HepG2 (cell line): ENCODE data around the gene YY1.

Experiments used
- CEBPB ChIP-seq: IDR thresholded peaks from 2 replicates; pipeline ENCODE4 v1.6.1; 2011; ENCODE audit warnings: low read depth, low read length, improper control_type of control experiment, borderline replicate concordance
- DNMT1 ChIP-seq: sonication (generic); formaldehyde crosslinking; IDR thresholded peaks from 2 replicates; pipeline ENCODE4 v1.5.1; 2020; ENCODE audit warnings: mild to moderate bottlenecking, missing genetic modification reagents
- DNMT3B ChIP-seq: conservative IDR thresholded peaks from 2 replicates; pipeline ENCODE4 v1.6.1; 2016; ENCODE audit warnings: missing biosample characterization, control low read depth
- KDM3A ChIP-seq: IDR thresholded peaks from 2 replicates; pipeline ENCODE4 v1.6.1; 2018; ENCODE audit warnings: low read depth, missing compliant biosample characterization
- NFIC ChIP-seq: IDR thresholded peaks from 2 replicates; pipeline ENCODE4 v1.6.1; 2012; ENCODE audit warnings: mild to moderate bottlenecking, low read length, inconsistent platforms
- PHF8 ChIP-seq: sonication (generic); formaldehyde crosslinking; IDR thresholded peaks from 2 replicates; pipeline ENCODE4 v1.5.0; 2020; ENCODE audit warnings: missing genetic modification reagents
- POLR2AphosphoS5 ChIP-seq: IDR thresholded peaks from 2 replicates; pipeline ENCODE4 v1.6.1; 2012; ENCODE audit warnings: low read depth, low read length
- TP53 ChIP-seq: sonication (generic); formaldehyde crosslinking; conservative IDR thresholded peaks from 2 replicates; pipeline ENCODE4 v1.4.0; 2020; ENCODE audit warnings: missing genetic modification reagents
- ZBTB21 ChIP-seq: sonication (generic); formaldehyde crosslinking; IDR thresholded peaks from 2 replicates; pipeline ENCODE4 v1.4.0; 2020; ENCODE audit warnings: missing genetic modification reagents
- ZNF775 ChIP-seq: sonication (generic); formaldehyde crosslinking; IDR thresholded peaks from 2 replicates; pipeline ENCODE4 v1.4.0; 2020; ENCODE audit warnings: missing genetic modification reagents, mild to moderate bottlenecking, moderate library complexity, borderline replicate concordance
- ZSCAN22 ChIP-seq: sonication (generic); formaldehyde crosslinking; IDR thresholded peaks from 2 replicates; pipeline ENCODE4 v1.4.0; 2020; ENCODE audit warnings: mild to moderate bottlenecking, missing genetic modification reagents
- TF ChIP-seq, protein P1 (sequence below): sonication (generic); formaldehyde crosslinking; IDR thresholded peaks from 2 replicates; pipeline ENCODE4 v1.8.1; 2023; ENCODE audit warnings: mild to moderate bottlenecking, missing genetic modification reagents
- TF ChIP-seq, protein P2 (sequence below): sonication (generic); formaldehyde crosslinking; IDR thresholded peaks from 2 replicates; pipeline ENCODE4 v1.5.0; 2020; ENCODE audit warnings: mild to moderate bottlenecking, missing genetic modification reagents, moderate library complexity

DNA sequence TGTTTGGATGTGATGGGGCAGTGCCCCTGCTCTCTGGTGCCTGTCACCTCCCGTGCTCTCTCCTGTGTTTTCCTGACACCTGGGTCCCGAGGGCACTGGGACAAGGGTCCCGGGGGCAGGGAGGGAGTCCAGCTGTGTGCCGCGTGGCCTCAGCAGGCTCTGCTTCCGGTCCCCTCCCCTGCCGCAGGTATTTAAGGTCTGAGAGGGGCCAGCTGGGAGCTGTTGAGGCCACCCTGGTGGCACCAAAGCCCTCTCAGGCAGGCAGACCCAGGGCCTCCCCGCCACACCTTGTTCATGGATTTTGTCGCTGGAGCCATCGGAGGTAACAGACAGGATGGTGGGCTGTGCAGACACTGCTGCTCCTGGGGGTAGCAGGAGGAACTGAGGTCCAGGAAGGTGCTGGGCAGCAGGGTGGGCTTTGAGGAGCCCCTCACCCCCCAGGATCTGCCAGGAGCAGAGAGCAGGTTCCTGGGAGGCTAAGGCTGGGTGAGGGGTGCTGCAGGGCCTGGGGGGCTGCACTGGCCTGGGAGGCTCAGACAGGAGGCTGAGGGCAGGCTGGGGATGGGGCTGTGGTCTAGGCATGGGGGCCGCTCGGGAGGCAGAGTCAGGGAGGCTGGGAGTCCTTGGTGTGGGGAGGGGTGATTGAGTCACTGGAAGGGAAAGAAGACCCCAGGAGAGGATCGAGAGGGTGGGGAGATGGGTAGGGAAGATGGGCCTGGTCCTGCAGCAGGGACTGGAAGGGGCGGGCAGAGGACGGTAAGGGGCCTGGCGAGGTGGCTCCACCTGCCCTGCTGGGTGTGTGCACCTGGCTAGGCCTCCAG, 84.4 kb downstream of the YY1 start, which contains the start of gene SLC25A47:
- TF ChIP-seq ZSCAN22 (CRISPR knock-in tag) (no peak), DNMT3B (no peak), ZNF775 (CRISPR knock-in tag) (no peak), TP53 (CRISPR knock-in tag) (no peak), DNMT1 (CRISPR knock-in tag) (no peak), PHF8 (CRISPR knock-in tag) (no peak), CEBPB (no peak), KDM3A (CRISPR knock-in tag) (no peak), ZBTB21 (CRISPR knock-in tag) (no peak), POLR2AphosphoS5 (no peak; the same call in 1 of the 2 replicates), NFIC (no peak)
- TF ChIP-seq, protein P1, sequence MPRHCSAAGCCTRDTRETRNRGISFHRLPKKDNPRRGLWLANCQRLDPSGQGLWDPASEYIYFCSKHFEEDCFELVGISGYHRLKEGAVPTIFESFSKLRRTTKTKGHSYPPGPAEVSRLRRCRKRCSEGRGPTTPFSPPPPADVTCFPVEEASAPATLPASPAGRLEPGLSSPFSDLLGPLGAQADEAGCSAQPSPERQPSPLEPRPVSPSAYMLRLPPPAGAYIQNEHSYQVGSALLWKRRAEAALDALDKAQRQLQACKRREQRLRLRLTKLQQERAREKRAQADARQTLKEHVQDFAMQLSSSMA: no peak
- TF ChIP-seq, protein P2, sequence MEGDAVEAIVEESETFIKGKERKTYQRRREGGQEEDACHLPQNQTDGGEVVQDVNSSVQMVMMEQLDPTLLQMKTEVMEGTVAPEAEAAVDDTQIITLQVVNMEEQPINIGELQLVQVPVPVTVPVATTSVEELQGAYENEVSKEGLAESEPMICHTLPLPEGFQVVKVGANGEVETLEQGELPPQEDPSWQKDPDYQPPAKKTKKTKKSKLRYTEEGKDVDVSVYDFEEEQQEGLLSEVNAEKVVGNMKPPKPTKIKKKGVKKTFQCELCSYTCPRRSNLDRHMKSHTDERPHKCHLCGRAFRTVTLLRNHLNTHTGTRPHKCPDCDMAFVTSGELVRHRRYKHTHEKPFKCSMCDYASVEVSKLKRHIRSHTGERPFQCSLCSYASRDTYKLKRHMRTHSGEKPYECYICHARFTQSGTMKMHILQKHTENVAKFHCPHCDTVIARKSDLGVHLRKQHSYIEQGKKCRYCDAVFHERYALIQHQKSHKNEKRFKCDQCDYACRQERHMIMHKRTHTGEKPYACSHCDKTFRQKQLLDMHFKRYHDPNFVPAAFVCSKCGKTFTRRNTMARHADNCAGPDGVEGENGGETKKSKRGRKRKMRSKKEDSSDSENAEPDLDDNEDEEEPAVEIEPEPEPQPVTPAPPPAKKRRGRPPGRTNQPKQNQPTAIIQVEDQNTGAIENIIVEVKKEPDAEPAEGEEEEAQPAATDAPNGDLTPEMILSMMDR (CRISPR knock-in tag): no peak
